DOHH2 (cell line): ENCODE measurements around the gene SMG5.

ENCODE experiments used
- CTCF ChIP-seq: fragments of 200-600 bp; sonication (generic); IDR thresholded peaks from one replicate; pipeline ENCODE4 v1.5.1; 2014; ENCODE audit warnings: antibody characterized with exemption, mild to moderate bottlenecking, low read depth, low read length; ENCODE audit not compliant: poor library complexity, severe bottlenecking
- EZH2phosphoT487 ChIP-seq: fragments of 200-600 bp; sonication (generic); IDR thresholded peaks from 2 replicates; pipeline ENCODE4 v1.6.1; 2017; ENCODE audit warnings: borderline replicate concordance, mild to moderate bottlenecking, antibody characterized with exemption, low read length, moderate library complexity, mixed read lengths

- TF ChIP-seq CTCF: no peak
- TF ChIP-seq EZH2phosphoT487: no peak
These were observed 31.1 kb downstream of the SMG5 start for GRCh38 chr1:156251527-156251926.
